ENCODE data around the gene KLHL14. TPM values are rescaled to one million over a fixed set of nuclear protein-coding genes. Genes with fewer than 3 reads are reported as not detected.

Gene KLHL14
- total and polyA plus RNA-seq, 2 donors (not counting 3 experiments of a cell fraction or from before 2014, with no cell fraction given): not detected

- DNase-seq (ENCODE audit: low read depth, low spot score): no peak
- Histone ChIP-seq H3K4me3 (replicated peaks in 1 of 3; ENCODE audit: insufficient read depth in 1 of 3, low read depth in 1 of 3, low read length in 3 of 3) (no peak overlapping the region), H3K4me1 (ENCODE audit: control insufficient read depth, extremely low read depth, insufficient read depth, low read length) (no peaks in the 10 kb centered on the region), H2AFZ (ENCODE audit: low read depth, low read length) (no peak overlapping the region), H3K27me3 (ENCODE audit: control insufficient read depth in 2 of 2, insufficient read depth in 2 of 2, low read length in 2 of 2) (no peaks in the 10 kb centered on the region), H3K9me3 (replicated peaks; ENCODE audit: control insufficient read depth, insufficient read depth, low read length) (no peaks in the 10 kb centered on the region), H3K79me2 (ENCODE audit: control insufficient read depth, insufficient read depth, low read length) (no peaks in the 10 kb centered on the region), H3K27ac (ENCODE audit: insufficient read depth, low read depth, low read length) (no peak overlapping the region), H3K36me3 (ENCODE audit: control insufficient read depth in 2 of 2, extremely low read depth in 1 of 2, insufficient read depth in 2 of 2, low read length in 2 of 2) (no peaks in the 10 kb centered on the region), H3K9me1 (replicated peaks; ENCODE audit: control insufficient read depth, extremely low read depth, insufficient read depth, low read length) (no peaks in the 10 kb centered on the region), H3K4me2 (ENCODE audit: insufficient read depth, low read length) (no peak overlapping the region), H3K9ac (replicated peaks; ENCODE audit: extremely low read depth, insufficient read depth, low read length) (no peak overlapping the region), H4K20me1 (replicated peaks; ENCODE audit: control insufficient read depth, extremely low read depth, insufficient read depth, low read length) (no peaks in the 10 kb centered on the region)
- no peak for TF ChIP-seq EZH2 (IDR thresholded peaks at IDR 0.05; ENCODE audit: borderline replicate concordance, low read depth, low read length, severe bottlenecking)
- no peak for TF ChIP-seq FOS (IDR thresholded peaks at IDR 0.05; ENCODE audit: borderline replicate concordance, insufficient read depth, low read length)
- TF ChIP-seq GATA2 (IDR thresholded peaks at IDR 0.05; ENCODE audit: insufficient read depth, insufficient read length, low read depth, low read length): no peak
- TF ChIP-seq POLR2AphosphoS5 (IDR thresholded peaks at IDR 0.05; ENCODE audit: insufficient read depth, low read depth, low read length): no peak
- no peak for TF ChIP-seq POLR2A (IDR thresholded peaks at IDR 0.05; ENCODE audit: low read depth, low read length)
- ChIA-PET POLR2A (no interaction called here), CTCF (no interaction called here)
- dilution Hi-C loops (cut with MboI; ENCODE audit: extremely low pct_ligation_motif_present, low sequenced_read_pairs): no loop called here
- no TSS peak for BruUV-seq (replicated peaks)
- FAIRE-seq: no peak
- intact Hi-C loops (cut with micrococcal nuclease): no loop called here
Observed at GRCh38 chr18:32623563-32623962, 149.3 kb downstream of the KLHL14 start.

Small RNAs within 50 kb of the gene (small RNA-seq; reads per million reads assigned to genes)
- gene AC012123.2 (ENCODE audit: insufficient read depth, insufficient read length, low read depth, low replicate concordance): not detected
